Measurements from ENCODE around the gene BORCS8. TPM values are rescaled to one million over a fixed set of nuclear protein-coding genes. Genes with fewer than 3 reads are reported as not detected.

Gene BORCS8
- polyA plus RNA-seq, 1 donor from 2014 or later, result 75.6 TPM

- Histone ChIP-seq H3K27me3 (ENCODE audit: insufficient read depth, low read depth, low read length) (no peaks in the 10 kb centered on the region), H3K4me2 (ENCODE audit: low read length) (no peak overlapping the region), H3K4me3 (ENCODE audit: low read length) (no peak overlapping the region), H3K9me2 (ENCODE audit: insufficient read depth, low read length) (no peaks in the 10 kb centered on the region), H3K36me3 (ENCODE audit: insufficient read depth, low read length) (peaks cover 17% of the 10 kb centered on the region), H2AFZ (ENCODE audit: low read depth, low read length) (no peak overlapping the region), H3K9ac (ENCODE audit: low read length) (no peak overlapping the region), H3K27ac (ENCODE audit: low read length) (no peak overlapping the region), H3F3A (ENCODE audit: insufficient read depth, low read length, poor library complexity, severe bottlenecking) (no peaks in the 10 kb centered on the region), H3K79me2 (replicated peaks; ENCODE audit: insufficient read depth, low read length) (no peaks in the 10 kb centered on the region), H3K9me3 (ENCODE audit: low read length) (peaks cover 4% of the 10 kb centered on the region), H4K20me1 (ENCODE audit: insufficient read depth) (no peaks in the 10 kb centered on the region)
- no peak for TF ChIP-seq MXI1 (conservative IDR thresholded peaks at IDR 0.05; ENCODE audit: poor library complexity, severe bottlenecking)
- no peak for TF ChIP-seq CTCF (IDR thresholded peaks at IDR 0.05; ENCODE audit: poor library complexity, severe bottlenecking)
- no peak for TF ChIP-seq EZH2 (IDR thresholded peaks at IDR 0.05; ENCODE audit: borderline replicate concordance, insufficient read depth, low read length, poor library complexity, severe bottlenecking)
- no peak for TF ChIP-seq TAF1 (IDR thresholded peaks at IDR 0.05; ENCODE audit: low read depth)
- no peak for TF ChIP-seq EP300 (conservative IDR thresholded peaks at IDR 0.05; ENCODE audit: poor library complexity, severe bottlenecking)
- no peak for TF ChIP-seq SMC3 (conservative IDR thresholded peaks at IDR 0.05; ENCODE audit: poor library complexity)
- no peak for TF ChIP-seq RAD21 (conservative IDR thresholded peaks at IDR 0.05)
- TF ChIP-seq REST (IDR thresholded peaks at IDR 0.05; ENCODE audit: borderline replicate concordance), result no peak
- no peak for TF ChIP-seq POLR2AphosphoS5 (IDR thresholded peaks at IDR 0.05)
Measured at GRCh38 chr19:19229701-19230100, 37.7 kb upstream of the BORCS8 start.

- H3K27me3 ChIP-seq (ENCODE audit: insufficient read depth, low read depth, low read length), result no peaks in the 10 kb centered on the region
Measured at GRCh38 chr19:19227217-19227616, 35.3 kb upstream of the BORCS8 start.

GRCh38 chr19:19226663-19227062 is 34.7 kb upstream of the BORCS8 start:
- H3K27me3 ChIP-seq (ENCODE audit: insufficient read depth, low read depth, low read length), result no peaks in the 10 kb centered on the region
- H2AFZ ChIP-seq (ENCODE audit: low read depth, low read length), result no peak overlapping the region
- H3K9me3 ChIP-seq (ENCODE audit: low read length), result no peaks in the 10 kb centered on the region
- H3K36me3 ChIP-seq (ENCODE audit: insufficient read depth, low read length), result peaks cover 6% of the 10 kb centered on the region
- no peaks in the 10 kb centered on the region for H4K20me1 ChIP-seq (ENCODE audit: insufficient read depth)
- H3F3A ChIP-seq (ENCODE audit: insufficient read depth, low read length, poor library complexity, severe bottlenecking), result no peaks in the 10 kb centered on the region
- TF ChIP-seq POLR2AphosphoS5 (IDR thresholded peaks at IDR 0.05) (no peak), MXI1 (conservative IDR thresholded peaks at IDR 0.05; ENCODE audit: poor library complexity, severe bottlenecking) (no peak), CTCF (IDR thresholded peaks at IDR 0.05; ENCODE audit: poor library complexity, severe bottlenecking) (no peak), SMC3 (conservative IDR thresholded peaks at IDR 0.05; ENCODE audit: poor library complexity) (no peak), RAD21 (conservative IDR thresholded peaks at IDR 0.05) (no peak), REST (IDR thresholded peaks at IDR 0.05; ENCODE audit: borderline replicate concordance) (no peak), EP300 (conservative IDR thresholded peaks at IDR 0.05; ENCODE audit: poor library complexity, severe bottlenecking) (no peak), EZH2 (IDR thresholded peaks at IDR 0.05; ENCODE audit: borderline replicate concordance, insufficient read depth, low read length, poor library complexity, severe bottlenecking) (no peak), TAF1 (IDR thresholded peaks at IDR 0.05; ENCODE audit: low read depth) (no peak)
- H3K4me3 ChIP-seq (ENCODE audit: low read length), result no peak overlapping the region
- H3K4me2 ChIP-seq (ENCODE audit: low read length), result no peak overlapping the region
- no peaks in the 10 kb centered on the region for H3K79me2 ChIP-seq (replicated peaks; ENCODE audit: insufficient read depth, low read length)
- no peak overlapping the region for H3K27ac ChIP-seq (ENCODE audit: low read length)
- H3K9me2 ChIP-seq (ENCODE audit: insufficient read depth, low read length), result no peaks in the 10 kb centered on the region
- no peak overlapping the region for H3K9ac ChIP-seq (ENCODE audit: low read length)

More at GRCh38 chr19:19227217-19227616, 35.3 kb upstream of the BORCS8 start:
- no peak for TF ChIP-seq RAD21 (conservative IDR thresholded peaks at IDR 0.05)
- no peak for TF ChIP-seq SMC3 (conservative IDR thresholded peaks at IDR 0.05; ENCODE audit: poor library complexity)
- Histone ChIP-seq H4K20me1 (ENCODE audit: insufficient read depth) (no peaks in the 10 kb centered on the region), H3K4me2 (ENCODE audit: low read length) (no peak overlapping the region), H3K36me3 (ENCODE audit: insufficient read depth, low read length) (peaks cover 7% of the 10 kb centered on the region), H3F3A (ENCODE audit: insufficient read depth, low read length, poor library complexity, severe bottlenecking) (no peaks in the 10 kb centered on the region), H3K9ac (ENCODE audit: low read length) (no peak overlapping the region), H3K4me3 (ENCODE audit: low read length) (no peak overlapping the region), H2AFZ (ENCODE audit: low read depth, low read length) (no peak overlapping the region), H3K9me3 (ENCODE audit: low read length) (no peaks in the 10 kb centered on the region), H3K9me2 (ENCODE audit: insufficient read depth, low read length) (no peaks in the 10 kb centered on the region), H3K79me2 (replicated peaks; ENCODE audit: insufficient read depth, low read length) (no peaks in the 10 kb centered on the region), H3K27ac (ENCODE audit: low read length) (no peak overlapping the region)

Measured in neural cell (in vitro differentiated cells).